Naive thymus-derived CD4-positive, alpha-beta T cell (primary cell): ENCODE measurements around the gene RASL12. TPM values are rescaled to one million over a fixed set of nuclear protein-coding genes. Genes with fewer than 3 reads are reported as not detected.

Experiments
- ATAC-seq: fragments of 150-1000 bp; cut with Tn5 transposase; 2 replicates; pipeline ENCODE4 v1.10.0; 2021; ENCODE audit warnings: mild to moderate bottlenecking, moderate library complexity
- CTCF ChIA-PET: fragments of 350-600 bp; sonication (Branson Sonifier 250); formaldehyde crosslinking; loops from one replicate; lab custom pipeline; 2021; ENCODE audit warnings: antibody characterized with exemption; lab: Charles Lee
- POLR2A ChIA-PET: fragments of 350-600 bp; sonication (Branson Sonifier 250); formaldehyde crosslinking; loops from one replicate; lab custom pipeline; 2021; ENCODE audit warnings: antibody characterized with exemption, inconsistent platforms; lab: Charles Lee
- DNase-seq, 9 donors: peaks; one replicate each; pipeline versions ENCODE4 v3.0.0 to v3.0.0-alpha.2; 2020 to 2022; ENCODE audit warnings: mixed read lengths in 1 of 9
- H3K27ac ChIP-seq: one replicate; pipeline ENCODE4 v1.7.0; 2013; ENCODE audit warnings: mild to moderate bottlenecking, low read depth, low read length, moderate library complexity
- H3K27me3 ChIP-seq, 2 donors: one replicate each; pipeline ENCODE4 v1.7.0; 2013; ENCODE audit warnings: low read length in 2 of 2, mild to moderate bottlenecking in 2 of 2, moderate library complexity in 2 of 2; ENCODE audit not compliant: control insufficient read depth in 2 of 2, insufficient read depth in 2 of 2
- H3K36me3 ChIP-seq, 3 experiments: 1 replicate in 2 of 3; 2 replicates in 1 of 3; pipeline ENCODE4 v1.7.0; 2013; ENCODE audit warnings: low read length in 3 of 3, mild to moderate bottlenecking in 3 of 3, moderate library complexity in 1 of 3; ENCODE audit not compliant: insufficient read depth in 3 of 3, control insufficient read depth in 2 of 3
- H3K4me1 ChIP-seq, 2 donors: one replicate each; pipeline ENCODE4 v1.7.0; 2013; ENCODE audit warnings: low read length in 2 of 2, mild to moderate bottlenecking in 2 of 2, moderate library complexity in 1 of 2; ENCODE audit not compliant: control insufficient read depth in 2 of 2, insufficient read depth in 2 of 2
- H3K4me3 ChIP-seq: 2 replicates; pipeline ENCODE4 v1.7.0; 2013; ENCODE audit warnings: mild to moderate bottlenecking, low read length
- H3K9me3 ChIP-seq, 3 experiments: 1 replicate in 2 of 3; 2 replicates in 1 of 3; pipeline ENCODE4 v1.7.0; 2013; ENCODE audit warnings: low read length in 3 of 3; ENCODE audit not compliant: control insufficient read depth in 2 of 3
- H3K27ac Mint-ChIP-seq, 9 donors: one replicate each; pipeline ENCODE4 v1.8.0; 2020 to 2022; ENCODE audit warnings: mixed read lengths in 9 of 9, mild to moderate bottlenecking in 8 of 9, moderate library complexity in 5 of 9, inconsistent platforms in 2 of 9
- H3K27me3 Mint-ChIP-seq, 5 donors: one replicate each; pipeline ENCODE4 v1.8.0; 2021 to 2022; ENCODE audit warnings: mixed read lengths in 5 of 5, mild to moderate bottlenecking in 1 of 5
- H3K36me3 Mint-ChIP-seq, 5 donors: one replicate each; pipeline ENCODE4 v1.8.0; 2020 to 2022; ENCODE audit warnings: mixed read lengths in 5 of 5, mild to moderate bottlenecking in 3 of 5, inconsistent platforms in 1 of 5
- H3K4me1 Mint-ChIP-seq, 7 donors: one replicate each; pipeline ENCODE4 v1.8.0; 2020 to 2022; ENCODE audit warnings: mixed read lengths in 7 of 7, mild to moderate bottlenecking in 3 of 7, inconsistent platforms in 1 of 7
- H3K4me3 Mint-ChIP-seq, 10 donors: one replicate each; pipeline ENCODE4 v1.8.0; 2020 to 2022; ENCODE audit warnings: mild to moderate bottlenecking in 10 of 10, mixed read lengths in 10 of 10, moderate library complexity in 6 of 10, inconsistent platforms in 2 of 10
- H3K9me3 Mint-ChIP-seq, 11 donors: one replicate each; pipeline ENCODE4 v1.8.0; 2020 to 2022; ENCODE audit warnings: mixed read lengths in 11 of 11, mild to moderate bottlenecking in 4 of 11, inconsistent platforms in 1 of 11, moderate library complexity in 1 of 11
- intact Hi-C, 2 donors: fragments of 100-400 bp; cut with micrococcal nuclease; formaldehyde crosslinking; loops; one replicate each; pipeline ENCODE4 v1.15.1; 2023
- polyA plus RNA-seq, 2 donors: library from polyadenylated mRNA; unstranded; fragments of 300-500 nt; fragmentation: Illumina TruSeq; gene quantifications; one replicate each; pipeline ENCODE4 v1.2.3, GENCODE V29; 2021
- total RNA-seq, 6 experiments: library from RNA in 5 of 6; stranded (reverse) in 5 of 6; gene quantifications; 1 replicate in 5 of 6; 2 replicates in 1 of 6; pipeline ENCODE4 v1.2.3 and lab custom pipeline; 2021 to 2026

RASL12 gene
- total RNA-seq (not detected), polyA plus RNA-seq (not detected), total RNA-seq (lab: John Stamatoyannopoulos, UW) (not detected)

- Mint-ChIP-seq H3K9me3 (no peaks in the 10 kb centered on the region), H3K27me3 (peaks cover 33 to 60% (median 37%) of the 10 kb centered on the region in 5 donors), H3K4me3 (peak within 1 kb of the TSS; percentile 15 to 70 (median 40)), H3K4me1 (peaks cover 0 to 13% (median 8%) of the 10 kb centered on the region in 7 donors), H3K27ac (no peak within 1 kb of the TSS), H3K36me3 (no peaks in the 10 kb centered on the region)
- DNase-seq (no peak), ATAC-seq (no peak)
- no peaks in the 10 kb centered on the region for H3K9me3 ChIP-seq
- no peaks in the 10 kb centered on the region for H3K36me3 ChIP-seq
- no peak within 1 kb of the TSS for H3K4me3 ChIP-seq
- CTCF ChIA-PET = no interaction called here
- no peaks in the 10 kb centered on the region for H3K4me1 ChIP-seq
- peaks cover 0 to 3% of the 10 kb centered on the region in 2 donors for H3K27me3 ChIP-seq
- intact Hi-C loops = no loop called here
- POLR2A ChIA-PET = no interaction called here
- no peak within 1 kb of the TSS for H3K27ac ChIP-seq
Measured at GRCh38 chr15:65067645-65068402, at the start of gene RASL12. RASL12 (minus strand) TSS chr15:65067991; CDS start chr15:65067835, 156 bp downstream.

DNA sequence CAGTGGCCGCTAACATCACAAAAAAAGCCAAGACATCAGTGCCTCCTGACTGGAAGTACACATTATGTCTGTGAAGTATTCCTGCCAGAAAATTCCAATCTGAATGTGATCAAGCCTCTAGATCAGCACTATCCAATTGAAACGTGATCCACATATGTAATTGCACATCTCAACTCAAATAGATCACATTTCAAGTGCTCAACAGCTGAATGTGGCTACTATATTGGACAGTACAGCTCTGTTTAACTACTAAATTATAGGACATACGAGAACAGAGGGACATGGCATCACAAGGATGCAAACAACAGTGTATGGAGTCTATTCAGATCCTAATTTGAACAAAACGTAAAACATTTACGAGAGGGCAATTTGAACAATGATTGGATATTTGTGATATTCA is 47.8 kb upstream of the RASL12 start:
- ChIA-PET CTCF (no interaction called here), POLR2A (interaction anchor here (0.6 kb wide), 1 partner anchor 12 kb away, joined by 5 read pairs; no protein-coding TSS in a partner anchor)
- Histone ChIP-seq H3K36me3 (peaks cover 8 to 68% (median 16%) of the 10 kb centered on the region in 3 experiments), H3K27ac (no peak overlapping the region), H3K9me3 (no peaks in the 10 kb centered on the region), H3K4me1 (no peaks in the 10 kb centered on the region), H3K27me3 (no peaks in the 10 kb centered on the region), H3K4me3 (no peak overlapping the region)
- H3K4me3 Mint-ChIP-seq = no peak overlapping the region
- intact Hi-C loops = no loop called here
- H3K27me3 Mint-ChIP-seq = no peaks in the 10 kb centered on the region
- peak overlapping the region in 2 of 9 donors; percentile 7 to 32 for H3K27ac Mint-ChIP-seq
- peaks cover 14 to 55% (median 29%) of the 10 kb centered on the region in 5 donors for H3K36me3 Mint-ChIP-seq
- H3K4me1 Mint-ChIP-seq = peaks cover 0 to 6% (median 0%) of the 10 kb centered on the region in 7 donors
- ATAC-seq (no peak), DNase-seq (no peak)
- H3K9me3 Mint-ChIP-seq = no peaks in the 10 kb centered on the region

DNA sequence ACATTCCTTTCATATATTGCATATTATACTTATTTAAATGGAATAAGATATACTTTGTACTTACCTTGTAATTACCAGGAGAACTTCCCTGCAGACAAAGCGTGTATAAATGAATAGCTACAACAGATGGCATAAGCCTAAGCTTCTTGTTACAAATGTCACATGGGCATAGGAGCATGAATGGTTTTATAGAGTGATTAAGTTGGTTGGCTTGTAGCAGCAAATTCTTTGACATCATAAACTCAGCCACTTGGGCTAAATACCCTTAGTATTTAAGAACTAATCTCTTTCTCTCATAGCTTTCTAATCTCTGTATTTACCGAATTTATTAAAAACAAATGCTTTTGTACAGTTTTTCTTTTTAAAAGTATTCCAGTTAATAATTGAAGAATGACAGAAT is 47.3 kb upstream of the RASL12 start, which contains the start of gene UBAP1L:
TSS of gene UBAP1L (minus strand) at position 115 of the 400 bp plus-strand sequence. CDS start 8,985 bp downstream, outside the sequence.
- CTCF ChIA-PET = no interaction called here
- DNase-seq = no peak
- Histone ChIP-seq H3K27me3 (no peaks in the 10 kb centered on the region), H3K4me1 (no peaks in the 10 kb centered on the region), H3K36me3 (peaks cover 8 to 68% (median 16%) of the 10 kb centered on the region in 3 experiments), H3K9me3 (no peaks in the 10 kb centered on the region), H3K27ac (no peak within 1 kb of the TSS), H3K4me3 (no peak within 1 kb of the TSS)
- Mint-ChIP-seq H3K4me1 (peaks cover 0 to 6% (median 0%) of the 10 kb centered on the region in 7 donors), H3K4me3 (no peak within 1 kb of the TSS), H3K27ac (peak within 1 kb of the TSS in 2 of 9 donors; percentile 7 to 32), H3K36me3 (peaks cover 14 to 55% (median 29%) of the 10 kb centered on the region in 5 donors), H3K27me3 (no peaks in the 10 kb centered on the region), H3K9me3 (no peaks in the 10 kb centered on the region)
- no peak for ATAC-seq
- intact Hi-C loops = no loop called here
- POLR2A ChIA-PET = interaction anchor here (0.6 kb wide), 1 partner anchor 12 kb away, joined by 5 read pairs; no protein-coding TSS in a partner anchor

DNA sequence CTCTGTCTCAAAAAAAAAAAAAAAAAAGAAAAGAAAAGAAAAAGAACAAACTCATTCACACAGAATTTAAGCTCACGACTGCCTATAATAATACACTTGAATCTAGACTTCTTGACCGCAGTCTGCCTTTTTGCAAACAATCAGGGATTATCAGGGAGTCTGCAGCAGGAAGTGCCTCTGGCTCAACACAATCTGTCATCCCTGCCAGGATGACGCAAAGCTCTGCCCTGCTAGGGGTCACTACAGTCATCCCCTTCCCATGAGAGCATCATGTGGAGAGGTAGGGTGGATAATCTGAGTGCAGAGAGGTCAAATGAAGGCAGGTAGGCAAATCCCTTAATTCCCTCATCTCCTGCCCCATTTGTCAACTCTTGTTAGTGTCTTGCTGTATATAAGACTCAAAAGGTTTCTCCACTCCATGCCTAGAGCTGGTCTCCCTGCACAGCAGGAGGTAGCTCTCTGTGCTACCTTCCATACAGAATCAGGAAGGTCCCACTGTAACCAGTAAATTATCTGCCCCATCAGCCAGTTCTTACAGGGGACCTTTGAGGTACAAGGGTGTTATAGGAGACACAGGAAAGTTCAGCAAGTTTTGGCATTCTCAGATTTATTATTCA is 43.0 kb upstream of the RASL12 start:
- intact Hi-C loops = no loop called here
- H3K27me3 Mint-ChIP-seq = no peaks in the 10 kb centered on the region
- H3K4me1 Mint-ChIP-seq = peaks cover 0 to 4% (median 0%) of the 10 kb centered on the region in 7 donors
- ChIA-PET POLR2A (no interaction called here), CTCF (interaction anchor here (0.7 kb wide), 1 partner anchor 259 kb away, joined by 4 read pairs; no protein-coding TSS in a partner anchor)
- peak overlapping the region in 2 of 9 donors; percentile 45 to 56 for H3K27ac Mint-ChIP-seq
- DNase-seq (no peak), ATAC-seq (no peak)
- no peaks in the 10 kb centered on the region for H3K4me1 ChIP-seq
- peaks cover 0 to 38% (median 5%) of the 10 kb centered on the region in 3 experiments for H3K36me3 ChIP-seq
- H3K4me3 Mint-ChIP-seq = no peak overlapping the region
- H3K9me3 ChIP-seq = no peaks in the 10 kb centered on the region
- H3K27ac ChIP-seq = no peak overlapping the region
- peaks cover 5 to 38% (median 16%) of the 10 kb centered on the region in 5 donors for H3K36me3 Mint-ChIP-seq
- no peak overlapping the region for H3K4me3 ChIP-seq
- no peaks in the 10 kb centered on the region for H3K9me3 Mint-ChIP-seq
- no peaks in the 10 kb centered on the region for H3K27me3 ChIP-seq

- ChIA-PET CTCF (no interaction called here), POLR2A (interaction anchor here (0.7 kb wide), 1 partner anchor 194 kb away, joined by 3 read pairs; no protein-coding TSS in a partner anchor)
- Mint-ChIP-seq H3K36me3 (peaks cover 4 to 45% (median 10%) of the 10 kb centered on the region in 5 donors), H3K9me3 (no peaks in the 10 kb centered on the region), H3K27ac (no peak overlapping the region), H3K4me3 (no peak overlapping the region), H3K27me3 (no peaks in the 10 kb centered on the region), H3K4me1 (peaks cover 0 to 9% (median 6%) of the 10 kb centered on the region in 7 donors)
- no peak overlapping the region for H3K4me3 ChIP-seq
- DNase-seq (no peak), ATAC-seq (no peak)
- H3K27ac ChIP-seq = no peak overlapping the region
- H3K36me3 ChIP-seq = peaks cover 0 to 33% (median 0%) of the 10 kb centered on the region in 3 experiments
- no peaks in the 10 kb centered on the region for H3K9me3 ChIP-seq
- H3K4me1 ChIP-seq = no peaks in the 10 kb centered on the region
- intact Hi-C loops = no loop called here
- H3K27me3 ChIP-seq = no peaks in the 10 kb centered on the region
Measured at GRCh38 chr15:65106011-65106590, 38.3 kb upstream of the RASL12 start.

DNA sequence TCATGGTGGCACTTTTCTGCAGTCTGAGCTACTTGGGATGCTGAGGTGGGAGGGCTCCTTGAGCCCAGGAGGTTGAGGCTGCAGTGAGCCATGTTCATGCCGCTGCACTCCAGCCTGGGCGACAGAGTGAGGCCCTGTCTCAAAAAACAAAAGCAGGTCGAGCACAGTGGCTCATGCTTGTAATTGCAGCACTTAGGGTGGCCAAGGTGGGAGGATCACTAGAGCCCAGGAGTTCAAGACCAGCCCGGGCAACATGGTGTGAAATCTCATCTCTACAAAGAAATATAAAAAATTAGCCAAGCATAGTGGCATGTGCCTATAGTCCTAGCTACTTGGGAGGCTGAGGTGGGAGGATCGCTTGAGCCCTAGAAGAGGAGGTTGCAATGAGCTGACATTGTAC is 37.2 kb upstream of the RASL12 start:
- no peaks in the 10 kb centered on the region for H3K27me3 ChIP-seq
- ChIA-PET CTCF (interaction anchor here (0.6 kb wide), 1 partner anchor 1115 kb away, joined by 3 read pairs; no protein-coding TSS in a partner anchor), POLR2A (no interaction called here)
- no peak for ATAC-seq
- H3K4me3 ChIP-seq = no peak overlapping the region
- H3K4me1 Mint-ChIP-seq = peaks cover 0 to 12% (median 5%) of the 10 kb centered on the region in 7 donors
- no peaks in the 10 kb centered on the region for H3K4me1 ChIP-seq
- H3K27ac ChIP-seq = no peak overlapping the region
- no peak overlapping the region for H3K27ac Mint-ChIP-seq
- H3K4me3 Mint-ChIP-seq = no peak overlapping the region
- intact Hi-C loops = no loop called here
- no peaks in the 10 kb centered on the region for H3K9me3 ChIP-seq
- no peak for DNase-seq
- H3K27me3 Mint-ChIP-seq = no peaks in the 10 kb centered on the region
- peaks cover 0 to 38% (median 3%) of the 10 kb centered on the region in 3 experiments for H3K36me3 ChIP-seq
- no peaks in the 10 kb centered on the region for H3K9me3 Mint-ChIP-seq
- H3K36me3 Mint-ChIP-seq = peaks cover 4 to 46% (median 9%) of the 10 kb centered on the region in 5 donors
